SK-N-SH treated with all-trans-retinoic acid at 6 μM for 48 hours (cell line): ENCODE data around the gene CDCA3.

Experiments used
- CSDC2 ChIP-seq: fragments of 250-450 bp; sonication (Bioruptor Pico); IDR thresholded peaks from 2 replicates; pipeline ENCODE4 v1.5.0; 2020; ENCODE audit warnings: mild to moderate bottlenecking, moderate library complexity
- TOX ChIP-seq: fragments of 250-450 bp; sonication (Bioruptor Pico); IDR thresholded peaks from 2 replicates; pipeline ENCODE4 v1.8.0; 2021; ENCODE audit warnings: mild to moderate bottlenecking, moderate library complexity, borderline replicate concordance
- TF ChIP-seq, protein P1 (sequence below): fragments of 250-450 bp; sonication (Bioruptor Pico); IDR thresholded peaks from 2 replicates; pipeline ENCODE4 v1.8.0; 2020; ENCODE audit warnings: mild to moderate bottlenecking, moderate library complexity, borderline replicate concordance

DNA sequence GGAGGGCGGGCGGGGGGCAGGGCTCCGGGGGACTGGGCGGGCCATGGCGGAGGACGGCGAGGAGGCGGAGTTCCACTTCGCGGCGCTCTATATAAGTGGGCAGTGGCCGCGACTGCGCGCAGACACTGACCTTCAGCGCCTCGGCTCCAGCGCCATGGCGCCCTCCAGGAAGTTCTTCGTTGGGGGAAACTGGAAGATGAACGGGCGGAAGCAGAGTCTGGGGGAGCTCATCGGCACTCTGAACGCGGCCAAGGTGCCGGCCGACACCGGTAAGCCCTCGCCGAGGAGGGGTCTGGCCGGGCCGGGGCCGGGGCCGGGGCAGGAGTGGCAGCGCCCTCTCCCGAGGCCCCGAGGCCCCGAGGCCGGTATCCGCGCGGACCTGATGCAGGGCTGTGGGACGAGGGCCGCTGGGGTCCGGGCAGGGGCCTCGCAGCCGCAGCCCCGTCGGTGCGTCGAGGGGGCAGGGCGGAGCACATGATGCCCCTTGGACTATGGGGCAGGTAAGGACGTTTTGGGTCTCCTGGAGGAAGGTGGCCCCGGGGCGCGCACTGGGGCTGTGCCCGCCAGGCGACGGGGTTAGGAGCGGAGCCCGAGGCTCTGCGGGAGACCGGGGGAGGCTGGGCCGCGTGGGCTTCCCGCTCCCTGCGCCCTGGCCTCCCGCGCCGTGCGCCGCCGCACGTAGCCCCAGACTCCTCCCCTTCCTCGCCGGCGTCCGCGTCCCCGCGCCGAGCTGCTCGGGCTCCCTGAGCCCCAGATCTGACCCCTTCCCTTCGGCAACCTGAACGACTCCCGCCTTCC, 16.5 kb upstream of the CDCA3 start, which contains the start of gene TPI1:
- TF ChIP-seq CSDC2: no peak
- TF ChIP-seq TOX: no peak
- TF ChIP-seq, protein P1, sequence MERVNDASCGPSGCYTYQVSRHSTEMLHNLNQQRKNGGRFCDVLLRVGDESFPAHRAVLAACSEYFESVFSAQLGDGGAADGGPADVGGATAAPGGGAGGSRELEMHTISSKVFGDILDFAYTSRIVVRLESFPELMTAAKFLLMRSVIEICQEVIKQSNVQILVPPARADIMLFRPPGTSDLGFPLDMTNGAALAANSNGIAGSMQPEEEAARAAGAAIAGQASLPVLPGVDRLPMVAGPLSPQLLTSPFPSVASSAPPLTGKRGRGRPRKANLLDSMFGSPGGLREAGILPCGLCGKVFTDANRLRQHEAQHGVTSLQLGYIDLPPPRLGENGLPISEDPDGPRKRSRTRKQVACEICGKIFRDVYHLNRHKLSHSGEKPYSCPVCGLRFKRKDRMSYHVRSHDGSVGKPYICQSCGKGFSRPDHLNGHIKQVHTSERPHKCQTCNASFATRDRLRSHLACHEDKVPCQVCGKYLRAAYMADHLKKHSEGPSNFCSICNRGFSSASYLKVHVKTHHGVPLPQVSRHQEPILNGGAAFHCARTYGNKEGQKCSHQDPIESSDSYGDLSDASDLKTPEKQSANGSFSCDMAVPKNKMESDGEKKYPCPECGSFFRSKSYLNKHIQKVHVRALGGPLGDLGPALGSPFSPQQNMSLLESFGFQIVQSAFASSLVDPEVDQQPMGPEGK: no peak
